ENCODE data around the gene ASAP2.

Gene ASAP2

DNA sequence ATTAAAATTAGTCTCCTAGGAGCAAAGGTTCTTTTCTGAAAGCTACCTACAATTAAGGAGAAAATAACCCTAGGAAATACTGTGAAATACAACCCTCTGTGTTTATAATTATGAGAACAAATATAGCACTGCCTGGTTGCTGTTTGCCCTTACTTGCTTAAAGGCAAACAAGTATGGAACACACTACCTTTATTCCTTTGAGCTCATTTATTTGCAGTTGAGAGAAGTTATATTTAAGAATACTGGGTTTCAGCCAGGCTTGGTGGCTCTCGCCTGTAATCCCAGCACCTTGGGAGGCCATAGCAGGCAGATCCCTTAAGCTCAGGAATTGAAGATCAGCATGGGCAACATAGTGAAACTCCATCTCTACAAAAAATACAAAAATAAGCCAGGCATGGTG lies 244.6 kb downstream of the ASAP2 start:
- Histone ChIP-seq H3K27me3 (no peaks in the 10 kb centered on the region), H3K36me3 (peaks cover 72% of the 10 kb centered on the region), H3K27ac (no peak overlapping the region), H3K4me3 (ENCODE audit: low read depth in 1 of 2, low read length in 1 of 2) (no peak overlapping the region), H3K4me1 (ENCODE audit: control insufficient read depth in 1 of 2, insufficient read depth in 1 of 2, low read depth in 1 of 2, low read length in 1 of 2) (no peaks in the 10 kb centered on the region), H3K9me3 (no peaks in the 10 kb centered on the region)
- TF ChIP-seq, protein P1, sequence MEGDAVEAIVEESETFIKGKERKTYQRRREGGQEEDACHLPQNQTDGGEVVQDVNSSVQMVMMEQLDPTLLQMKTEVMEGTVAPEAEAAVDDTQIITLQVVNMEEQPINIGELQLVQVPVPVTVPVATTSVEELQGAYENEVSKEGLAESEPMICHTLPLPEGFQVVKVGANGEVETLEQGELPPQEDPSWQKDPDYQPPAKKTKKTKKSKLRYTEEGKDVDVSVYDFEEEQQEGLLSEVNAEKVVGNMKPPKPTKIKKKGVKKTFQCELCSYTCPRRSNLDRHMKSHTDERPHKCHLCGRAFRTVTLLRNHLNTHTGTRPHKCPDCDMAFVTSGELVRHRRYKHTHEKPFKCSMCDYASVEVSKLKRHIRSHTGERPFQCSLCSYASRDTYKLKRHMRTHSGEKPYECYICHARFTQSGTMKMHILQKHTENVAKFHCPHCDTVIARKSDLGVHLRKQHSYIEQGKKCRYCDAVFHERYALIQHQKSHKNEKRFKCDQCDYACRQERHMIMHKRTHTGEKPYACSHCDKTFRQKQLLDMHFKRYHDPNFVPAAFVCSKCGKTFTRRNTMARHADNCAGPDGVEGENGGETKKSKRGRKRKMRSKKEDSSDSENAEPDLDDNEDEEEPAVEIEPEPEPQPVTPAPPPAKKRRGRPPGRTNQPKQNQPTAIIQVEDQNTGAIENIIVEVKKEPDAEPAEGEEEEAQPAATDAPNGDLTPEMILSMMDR (IDR thresholded peaks at IDR 0.05): no peak
